WTC11 (cell line): ENCODE data around the gene PARVB. TPM values are rescaled to one million over a fixed set of nuclear protein-coding genes. Genes with fewer than 3 reads are reported as not detected.

Experiments used
- ATAC-seq: fragments of 200-7000 bp; cut with Tn5 transposase; 2 replicates; pipeline ENCODE4 v1.10.0; 2021; ENCODE audit warnings: mild to moderate bottlenecking, moderate library complexity
- CTCF ChIA-PET: fragments of 300-600 bp; sonication (Branson Sonifier 250); formaldehyde crosslinking; loops from one replicate; lab custom pipeline; 2021; ENCODE audit warnings: antibody characterized with exemption; lab: Charles Lee
- POLR2A ChIA-PET: fragments of 350-600 bp; sonication (Branson Sonifier 250); formaldehyde crosslinking; loops from one replicate; lab custom pipeline; 2021; ENCODE audit warnings: antibody characterized with exemption; lab: Charles Lee
- DNase-seq: peaks from one replicate; pipeline ENCODE4 v3.0.0; 2021; ENCODE audit warnings: low spot score
- H3K27ac Mint-ChIP-seq: 2 replicates; pipeline ENCODE4 v1.8.0; 2021; ENCODE audit warnings: mixed read lengths
- H3K27me3 Mint-ChIP-seq: 2 replicates; pipeline ENCODE4 v1.8.0; 2021; ENCODE audit warnings: low read depth, mild to moderate bottlenecking, moderate library complexity, mixed read lengths
- H3K36me3 Mint-ChIP-seq: 2 replicates; pipeline ENCODE4 v1.8.0; 2021; ENCODE audit warnings: mixed read lengths
- H3K4me1 Mint-ChIP-seq: 2 replicates; pipeline ENCODE4 v1.8.0; 2022; ENCODE audit warnings: mixed read lengths
- H3K4me3 Mint-ChIP-seq: 2 replicates; pipeline ENCODE4 v1.8.0; 2021; ENCODE audit warnings: mild to moderate bottlenecking, moderate library complexity, mixed read lengths
- H3K9me3 Mint-ChIP-seq: 2 replicates; pipeline ENCODE4 v1.8.0; 2021; ENCODE audit warnings: mixed read lengths
- AFF4 ChIP-seq: sonication (generic); formaldehyde crosslinking; IDR thresholded peaks from 2 replicates; pipeline ENCODE4 v1.8.1; 2023; ENCODE audit warnings: mild to moderate bottlenecking, missing genetic modification reagents, borderline replicate concordance
- ATF3 ChIP-seq: sonication (generic); formaldehyde crosslinking; conservative IDR thresholded peaks from 2 replicates; pipeline ENCODE4 v1.8.1; 2022; ENCODE audit warnings: mild to moderate bottlenecking, missing genetic modification reagents
- ELF4 ChIP-seq: sonication (generic); formaldehyde crosslinking; IDR thresholded peaks from 2 replicates; pipeline ENCODE4 v1.8.1; 2022; ENCODE audit warnings: low read depth, mild to moderate bottlenecking, moderate library complexity, missing genetic modification reagents
- ESRRA ChIP-seq: sonication (generic); formaldehyde crosslinking; IDR thresholded peaks from 2 replicates; pipeline ENCODE4 v1.8.1; 2022; ENCODE audit warnings: mild to moderate bottlenecking, missing genetic modification reagents, borderline replicate concordance
- ETV6 ChIP-seq: sonication (generic); formaldehyde crosslinking; IDR thresholded peaks from 2 replicates; pipeline ENCODE4 v1.8.1; 2022; ENCODE audit warnings: mild to moderate bottlenecking, missing genetic modification reagents
- FOXP1 ChIP-seq: sonication (generic); formaldehyde crosslinking; IDR thresholded peaks from 2 replicates; pipeline ENCODE4 v1.8.0; 2022; ENCODE audit warnings: missing genetic modification reagents, mild to moderate bottlenecking, moderate library complexity, borderline replicate concordance
- GABPB1 ChIP-seq: sonication (generic); formaldehyde crosslinking; IDR thresholded peaks from 2 replicates; pipeline ENCODE4 v1.8.1; 2023; ENCODE audit warnings: mild to moderate bottlenecking, missing genetic modification reagents
- GTF2I ChIP-seq: fragments of 250-450 bp; sonication (Bioruptor Pico); conservative IDR thresholded peaks from 2 replicates; pipeline ENCODE4 v1.4.0; 2021; ENCODE audit warnings: mild to moderate bottlenecking
- HMGA2 ChIP-seq: fragments of 250-450 bp; sonication (Bioruptor Pico); IDR thresholded peaks from 2 replicates; pipeline ENCODE4 v1.4.0; 2021; ENCODE audit warnings: mild to moderate bottlenecking, moderate library complexity
- JUN ChIP-seq: sonication (generic); formaldehyde crosslinking; IDR thresholded peaks from 2 replicates; pipeline ENCODE4 v1.8.0; 2023; ENCODE audit warnings: mild to moderate bottlenecking, missing genetic modification reagents
- NR1H2 ChIP-seq: sonication (generic); formaldehyde crosslinking; IDR thresholded peaks from 2 replicates; pipeline ENCODE4 v1.9.0; 2021; ENCODE audit warnings: mild to moderate bottlenecking, moderate library complexity, missing genetic modification reagents
- NR3C1 ChIP-seq: sonication (generic); formaldehyde crosslinking; conservative IDR thresholded peaks from 2 replicates; pipeline ENCODE4 v1.8.1; 2023; ENCODE audit warnings: low read depth, mild to moderate bottlenecking, missing genetic modification reagents
- PREB ChIP-seq: sonication (generic); formaldehyde crosslinking; IDR thresholded peaks from 2 replicates; pipeline ENCODE4 v1.8.1; 2022; ENCODE audit warnings: mild to moderate bottlenecking, missing genetic modification reagents, moderate library complexity, borderline replicate concordance
- RELA ChIP-seq: sonication (generic); formaldehyde crosslinking; IDR thresholded peaks from 2 replicates; pipeline ENCODE4 v1.8.1; 2022; ENCODE audit warnings: missing genetic modification reagents, mild to moderate bottlenecking, borderline replicate concordance
- SMAD4 ChIP-seq: sonication (generic); formaldehyde crosslinking; IDR thresholded peaks from 2 replicates; pipeline ENCODE4 v1.8.0; 2022; ENCODE audit warnings: mild to moderate bottlenecking, missing genetic modification reagents
- TEAD4 ChIP-seq: sonication (generic); formaldehyde crosslinking; IDR thresholded peaks from 2 replicates; pipeline ENCODE4 v1.8.0; 2022; ENCODE audit warnings: mild to moderate bottlenecking, missing genetic modification reagents
- USF2 ChIP-seq: sonication (generic); formaldehyde crosslinking; IDR thresholded peaks from 2 replicates; pipeline ENCODE4 v1.8.1; 2023; ENCODE audit warnings: mild to moderate bottlenecking, missing genetic modification reagents, moderate library complexity
- ZNF121 ChIP-seq: sonication (generic); formaldehyde crosslinking; IDR thresholded peaks from 2 replicates; pipeline ENCODE4 v1.8.0; 2023; ENCODE audit warnings: missing genetic modification reagents
- ZNF138 ChIP-seq: sonication (generic); formaldehyde crosslinking; conservative IDR thresholded peaks from 2 replicates; pipeline ENCODE4 v1.8.1; 2022; ENCODE audit warnings: mild to moderate bottlenecking, moderate library complexity, missing genetic modification reagents
- ZNF232 ChIP-seq: sonication (generic); formaldehyde crosslinking; IDR thresholded peaks from 2 replicates; pipeline ENCODE4 v1.8.0; 2022; ENCODE audit warnings: mild to moderate bottlenecking, missing genetic modification reagents
- ZNF512 ChIP-seq: sonication (generic); formaldehyde crosslinking; IDR thresholded peaks from 2 replicates; pipeline ENCODE4 v1.8.1; 2022; ENCODE audit warnings: missing genetic modification reagents, borderline replicate concordance
- ZNF671 ChIP-seq: fragments of 250-450 bp; sonication (Bioruptor Pico); IDR thresholded peaks from 2 replicates; pipeline ENCODE4 v1.8.0; 2021; ENCODE audit warnings: mild to moderate bottlenecking
- ZSCAN18 ChIP-seq: fragments of 250-450 bp; sonication (Bioruptor Pico); IDR thresholded peaks from 2 replicates; pipeline ENCODE4 v2.1.2; 2022; ENCODE audit warnings: mild to moderate bottlenecking, moderate library complexity
- total RNA-seq: library from RNA; stranded (reverse); gene quantifications from 3 replicates; pipeline ENCODE4 v1.2.3, GENCODE V29; 2021

The PARVB gene
- total RNA-seq, 1 experiment from 2014 or later = 3.3 TPM

- no peak overlapping the region for H3K27ac Mint-ChIP-seq
- 0 out of 2 replicates have a peak, but pooled peaks cover 3% of the 10 kb centered on the region for H3K36me3 Mint-ChIP-seq
- peaks cover 2% of the 10 kb centered on the region; the same call in 1 of the 2 replicates for H3K27me3 Mint-ChIP-seq
- ATAC-seq (no peak), DNase-seq (no peak)
- ChIA-PET CTCF (interaction anchor here (1.1 to 1.3 kb wide), 2 partner anchors 126 to 131 kb away, joined by 4 to 5 read pairs; no protein-coding TSS in a partner anchor), POLR2A (interaction anchor here (0.6 kb wide), 1 partner anchor 26 kb away, joined by 3 read pairs; no protein-coding TSS in a partner anchor)
- TF ChIP-seq RELA (CRISPR knock-in tag) (no peak), ESRRA (CRISPR knock-in tag) (no peak), ATF3 (CRISPR knock-in tag) (no peak), FOXP1 (no peak), SMAD4 (CRISPR knock-in tag) (no peak), GTF2I (CRISPR knock-in tag) (no peak), TEAD4 (no peak), ZNF121 (CRISPR knock-in tag) (no peak), ETV6 (CRISPR knock-in tag) (no peak), PREB (CRISPR knock-in tag) (no peak), HMGA2 (CRISPR knock-in tag) (no peak), NR3C1 (no peak), JUN (no peak)
- no peak overlapping the region for H3K4me3 Mint-ChIP-seq
- H3K9me3 Mint-ChIP-seq = peaks cover 16% of the 10 kb centered on the region
- no peaks in the 10 kb centered on the region for H3K4me1 Mint-ChIP-seq
Measured at GRCh38 chr22:44211946-44212930, 188.1 kb downstream of the PARVB start.

- ATAC-seq = no peak
- ChIA-PET POLR2A (no interaction called here), CTCF (interaction anchor here (1.1 to 1.3 kb wide), 2 partner anchors 127 to 132 kb away, joined by 4 to 5 read pairs; no protein-coding TSS in a partner anchor)
- Mint-ChIP-seq H3K27me3 (peaks cover 2% of the 10 kb centered on the region; the same call in 1 of the 2 replicates), H3K4me1 (no peaks in the 10 kb centered on the region), H3K36me3 (0 out of 2 replicates have a peak, but pooled peaks cover 3% of the 10 kb centered on the region), H3K27ac (no peak overlapping the region), H3K9me3 (peaks cover 16% of the 10 kb centered on the region), H3K4me3 (no peak overlapping the region)
- DNase-seq = no peak
- TF ChIP-seq ZNF138 (CRISPR knock-in tag) (no peak), ZNF512 (no peak), ZNF232 (CRISPR knock-in tag) (no peak), ZNF671 (no peak), GTF2I (CRISPR knock-in tag) (no peak), ELF4 (CRISPR knock-in tag) (no peak), NR1H2 (CRISPR knock-in tag) (no peak), ZSCAN18 (CRISPR knock-in tag) (no peak), HMGA2 (CRISPR knock-in tag) (no peak), USF2 (CRISPR knock-in tag) (no peak), GABPB1 (no peak), AFF4 (no peak)
Measured at GRCh38 chr22:44212936-44213335, 188.8 kb downstream of the PARVB start.
